HepG2 (cell line): Measurements from ENCODE around the gene RAD51. TPM values are rescaled to one million over a fixed set of nuclear protein-coding genes. Genes with fewer than 3 reads are reported as not detected.
A peak's percentile ranks its signal among the peaks of the same experiment; 100 is the strongest.

Source experiments
- ARID3A ChIP-seq: IDR thresholded peaks from 2 replicates; pipeline ENCODE4 v1.6.1; 2012; ENCODE audit warnings: low read depth, low read length, improper control_type of control experiment
- ARID5B ChIP-seq: IDR thresholded peaks from 2 replicates; pipeline ENCODE4 v1.4.0; 2020; ENCODE audit warnings: mild to moderate bottlenecking, missing genetic modification reagents
- CBX5 ChIP-seq: sonication (generic); formaldehyde crosslinking; IDR thresholded peaks from 2 replicates; pipeline ENCODE4 v1.4.0; 2020; ENCODE audit warnings: missing genetic modification reagents, borderline replicate concordance
- CERS6 ChIP-seq: sonication (generic); formaldehyde crosslinking; IDR thresholded peaks from 2 replicates; pipeline ENCODE4 v1.5.0; 2020; ENCODE audit warnings: missing genetic modification reagents
- MTERF4 ChIP-seq: sonication (generic); formaldehyde crosslinking; IDR thresholded peaks from 2 replicates; pipeline ENCODE4 v1.8.0; 2023; ENCODE audit warnings: mild to moderate bottlenecking, missing genetic modification reagents
- NFIC ChIP-seq: IDR thresholded peaks from 2 replicates; pipeline ENCODE4 v1.6.1; 2012; ENCODE audit warnings: mild to moderate bottlenecking, low read length, inconsistent platforms
- SMC3 ChIP-seq: IDR thresholded peaks from 2 replicates; pipeline ENCODE4 v1.6.1; 2011; ENCODE audit warnings: low read length, improper control_type of control experiment
- SRSF4 ChIP-seq: fragments of 200-400 bp; formaldehyde crosslinking; IDR thresholded peaks from one replicate; pipeline ENCODE4 v1.6.1; 2018; ENCODE audit warnings: mild to moderate bottlenecking, low read depth, low read length, moderate library complexity; ENCODE audit not compliant: poor library complexity, severe bottlenecking
- ZFAT ChIP-seq: sonication (generic); formaldehyde crosslinking; conservative IDR thresholded peaks from 2 replicates; pipeline ENCODE4 v1.8.1; 2023; ENCODE audit warnings: missing genetic modification reagents, inconsistent platforms
- ZFP41 ChIP-seq: sonication (generic); formaldehyde crosslinking; IDR thresholded peaks from 2 replicates; pipeline ENCODE4 v1.4.0; 2020; ENCODE audit warnings: mild to moderate bottlenecking, missing genetic modification reagents, borderline replicate concordance
- ZNF10 ChIP-seq: sonication (generic); formaldehyde crosslinking; IDR thresholded peaks from 2 replicates; pipeline ENCODE4 v1.4.0; 2020; ENCODE audit warnings: mild to moderate bottlenecking, low read depth, missing genetic modification reagents, borderline replicate concordance
- ZNF232 ChIP-seq: sonication (generic); formaldehyde crosslinking; IDR thresholded peaks from 2 replicates; pipeline ENCODE4 v1.4.0; 2020; ENCODE audit warnings: missing genetic modification reagents, borderline replicate concordance
- ZNF275 ChIP-seq: sonication (generic); formaldehyde crosslinking; IDR thresholded peaks from 2 replicates; pipeline ENCODE4 v1.8.0; 2022; ENCODE audit warnings: missing genetic modification reagents, mild to moderate bottlenecking, inconsistent platforms, borderline replicate concordance
- ZNF350 ChIP-seq: sonication (generic); formaldehyde crosslinking; IDR thresholded peaks from 2 replicates; pipeline ENCODE4 v1.4.0; 2020; ENCODE audit warnings: mild to moderate bottlenecking, low read depth, missing genetic modification reagents, borderline replicate concordance
- ZNF431 ChIP-seq: sonication (generic); formaldehyde crosslinking; IDR thresholded peaks from 2 replicates; pipeline ENCODE4 v1.9.0; 2022; ENCODE audit warnings: missing genetic modification reagents, low read depth, mild to moderate bottlenecking, borderline replicate concordance
- ZNF567 ChIP-seq: sonication (generic); formaldehyde crosslinking; IDR thresholded peaks from 2 replicates; pipeline ENCODE4 v1.8.1; 2023; ENCODE audit warnings: mild to moderate bottlenecking, missing genetic modification reagents, borderline replicate concordance
- polyA plus RNA-seq, 8 experiments: library from polyadenylated mRNA; depleted of rRNA in 3 of 8; stranded (reverse) in 7 of 8; unstranded in 1 of 8; fragments of >200 nt; fragmentation: Illumina TruSeq in 4 of 8; extraction: Trizol in 4 of 8; gene quantifications; 2 replicates each; pipeline versions ENCODE4 v1.2.1 to v1.2.3, GENCODE V29; 2011 to 2016; ENCODE audit warnings: low read depth in 4 of 8, missing spikeins in 1 of 8, mixed read lengths in 1 of 8; ENCODE audit not compliant: insufficient read depth in 1 of 8
- total RNA-seq, 5 experiments: library from RNA; depleted of rRNA; stranded (reverse); fragments of >200 nt; fragmentation: Illumina TruSeq; extraction: Trizol; gene quantifications; 2 replicates each; pipeline ENCODE4 v1.2.3, GENCODE V29; 2016; ENCODE audit warnings: low read depth in 1 of 5
- TF ChIP-seq, protein P1 (sequence below): sonication (generic); formaldehyde crosslinking; IDR thresholded peaks from 2 replicates; pipeline ENCODE4 v1.5.0; 2020; ENCODE audit warnings: missing genetic modification reagents

RAD51 gene
- total and polyA plus RNA-seq, 2 of the 13 experiments (the other 11 are each of a cell fraction or from before 2014, with no cell fraction given), result 8.5 to 12.8 TPM

DNA sequence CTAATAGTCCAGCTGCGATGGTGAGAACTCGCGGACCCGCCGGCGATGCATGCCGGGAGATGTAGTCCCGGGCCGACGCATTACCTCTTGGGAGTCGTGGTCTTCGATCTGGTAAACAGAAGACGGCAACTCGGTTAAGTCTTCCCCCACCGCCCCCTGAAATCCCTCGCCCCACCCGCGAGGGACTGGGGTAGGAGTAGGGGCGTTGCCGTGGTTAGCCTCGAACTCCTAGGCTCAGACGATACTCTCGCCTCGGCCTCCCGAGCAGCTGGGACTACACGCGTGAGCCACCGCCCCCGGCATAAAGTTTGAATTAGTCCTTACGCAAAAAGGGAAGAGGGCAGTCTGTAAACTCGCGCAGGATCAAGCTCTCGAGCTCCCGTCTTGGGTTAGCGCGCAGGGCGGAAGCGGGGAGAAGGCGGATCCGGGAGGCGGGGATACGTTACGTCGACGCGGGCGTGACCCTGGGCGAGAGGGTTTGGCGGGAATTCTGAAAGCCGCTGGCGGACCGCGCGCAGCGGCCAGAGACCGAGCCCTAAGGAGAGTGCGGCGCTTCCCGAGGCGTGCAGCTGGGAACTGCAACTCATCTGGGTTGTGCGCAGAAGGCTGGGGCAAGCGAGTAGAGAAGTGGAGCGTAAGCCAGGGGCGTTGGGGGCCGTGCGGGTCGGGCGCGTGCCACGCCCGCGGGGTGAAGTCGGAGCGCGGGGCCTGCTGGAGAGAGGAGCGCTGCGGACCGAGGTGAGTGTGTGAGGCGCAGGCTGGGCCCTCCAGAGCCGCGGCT, at the start of gene RAD51 (continued):
- TF ChIP-seq SMC3 (no peak), ZNF350 (CRISPR knock-in tag) (peak; percentile 66; the same call in 1 of the 2 replicates), ZNF431 (CRISPR knock-in tag) (peak; percentile 61; the same call in 1 of the 2 replicates), ZNF275 (CRISPR knock-in tag) (peak; percentile 70; the same call in 1 of the 2 replicates), ZFP41 (no peak), NFIC (no peak; the same call in 1 of the 2 replicates), ZNF567 (CRISPR knock-in tag) (no peak), SRSF4 (no peak), MTERF4 (CRISPR knock-in tag) (0 out of 2 replicates have a peak, but pooled peaks have one; percentile 23), CERS6 (CRISPR knock-in tag) (no peak), ZNF10 (CRISPR knock-in tag) (no peak), CBX5 (CRISPR knock-in tag) (no peak; the same call in 1 of the 2 replicates), ARID5B (CRISPR knock-in tag) (no peak), ZFAT (CRISPR knock-in tag) (0 out of 2 replicates have a peak, but pooled peaks have one; percentile 39), ZNF232 (CRISPR knock-in tag) (peak; percentile 29; the same call in 1 of the 2 replicates), ARID3A (no peak)
- TF ChIP-seq, protein P1, sequence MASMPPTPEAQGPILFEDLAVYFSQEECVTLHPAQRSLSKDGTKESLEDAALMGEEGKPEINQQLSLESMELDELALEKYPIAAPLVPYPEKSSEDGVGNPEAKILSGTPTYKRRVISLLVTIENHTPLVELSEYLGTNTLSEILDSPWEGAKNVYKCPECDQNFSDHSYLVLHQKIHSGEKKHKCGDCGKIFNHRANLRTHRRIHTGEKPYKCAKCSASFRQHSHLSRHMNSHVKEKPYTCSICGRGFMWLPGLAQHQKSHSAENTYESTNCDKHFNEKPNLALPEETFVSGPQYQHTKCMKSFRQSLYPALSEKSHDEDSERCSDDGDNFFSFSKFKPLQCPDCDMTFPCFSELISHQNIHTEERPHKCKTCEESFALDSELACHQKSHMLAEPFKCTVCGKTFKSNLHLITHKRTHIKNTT, result no peak
